Activated T-helper 1 cell treated with anti-CD3 and anti-CD28 coated beads, Interleukin-12 subunit alpha, Interleukin-12 subunit beta, Interleukin-2, Interleukin-4 antibody, amounts not matched to agents 30 ng/mL and 10 ng/mL and 1 ng/mL, durations not matched to agents 14 hours and 24 hours and 36 hours (primary cell): ENCODE results near the gene NTNG1. TPM values are rescaled to one million over a fixed set of nuclear protein-coding genes. Genes with fewer than 3 reads are reported as not detected.

Source experiments
- DNase-seq: peaks from one replicate; pipeline ENCODE4 v3.0.0; 2021; ENCODE audit warnings: low spot score
- H3K27ac Mint-ChIP-seq: one replicate; pipeline ENCODE4 v1.8.0; 2021; ENCODE audit warnings: mild to moderate bottlenecking, mixed read lengths
- H3K27me3 Mint-ChIP-seq: one replicate; pipeline ENCODE4 v1.8.0; 2022; ENCODE audit warnings: mild to moderate bottlenecking, moderate library complexity, mixed read lengths; ENCODE audit not compliant: insufficient read depth
- H3K36me3 Mint-ChIP-seq: one replicate; pipeline ENCODE4 v1.8.0; 2021; ENCODE audit warnings: low read depth, mixed read lengths
- H3K4me1 Mint-ChIP-seq: one replicate; pipeline ENCODE4 v1.8.0; 2021; ENCODE audit warnings: low read depth, mixed read lengths
- H3K4me3 Mint-ChIP-seq: one replicate; pipeline ENCODE4 v1.8.0; 2021; ENCODE audit warnings: mild to moderate bottlenecking, moderate library complexity, mixed read lengths
- H3K9me3 Mint-ChIP-seq: one replicate; pipeline ENCODE4 v1.8.0; 2021; ENCODE audit warnings: mixed read lengths
- intact Hi-C: fragments of 100-400 bp; cut with micrococcal nuclease; formaldehyde crosslinking; loops from one replicate; pipeline ENCODE4 v1.15.1; 2024
- total RNA-seq: library from RNA; stranded (reverse); gene quantifications from 2 replicates; pipeline ENCODE4 v1.2.3, GENCODE V29; 2022

Gene NTNG1
- total RNA-seq, 1 donor from 2014 or later: not detected

DNA sequence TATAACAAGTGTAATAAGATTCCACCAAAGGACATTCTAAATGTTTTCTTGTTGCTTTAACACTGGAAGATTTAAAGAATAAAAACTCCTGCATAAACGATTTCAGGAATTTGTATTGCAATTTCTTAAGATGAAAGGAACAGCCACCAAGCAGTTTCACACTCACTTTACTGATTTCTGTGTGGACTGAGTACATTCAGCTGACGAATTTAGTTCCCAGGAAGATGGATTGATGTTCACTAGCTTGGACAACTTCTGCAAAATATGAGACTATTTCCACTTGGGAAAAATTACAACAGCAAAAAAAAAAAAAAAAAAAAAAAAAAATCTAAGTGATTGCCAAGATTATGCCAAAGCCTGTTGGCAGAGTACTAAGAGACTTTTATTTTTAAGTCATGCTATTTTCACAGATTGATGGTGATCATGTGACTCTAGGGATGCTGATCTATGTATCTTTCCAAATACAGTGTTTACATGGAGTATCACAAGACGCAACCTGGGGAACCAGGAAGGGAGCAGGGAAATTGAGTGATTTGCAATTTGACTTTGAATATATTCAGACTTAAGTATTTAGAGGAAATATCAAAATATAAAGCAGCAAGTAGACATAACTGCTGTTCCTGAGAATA lies 341.0 kb downstream of the NTNG1 start:
- Mint-ChIP-seq H3K27me3 (peaks cover 18% of the 10 kb centered on the region), H3K9me3 (no peaks in the 10 kb centered on the region)
- intact Hi-C loops: no loop called here

DNA sequence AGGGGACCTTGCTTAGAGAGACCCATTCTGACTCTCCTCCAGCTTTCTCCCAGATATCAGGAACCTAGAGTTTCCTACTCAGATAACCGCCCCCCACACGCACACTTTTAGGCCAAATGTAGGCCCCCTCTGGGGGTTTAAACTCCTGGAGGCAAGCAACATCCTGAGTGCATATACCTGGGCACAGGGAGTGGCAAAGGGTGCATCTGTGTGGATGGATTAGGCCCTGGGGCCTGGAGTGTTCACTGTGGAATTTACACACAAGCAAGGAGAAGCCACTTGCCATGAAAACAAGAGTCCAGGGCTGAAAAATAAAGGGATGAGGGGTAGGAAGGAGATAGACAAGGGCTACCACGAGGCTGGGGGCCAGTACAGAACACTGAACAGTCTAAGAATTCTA lies 343.1 kb downstream of the NTNG1 start:
- intact Hi-C loops: no loop called here
- H3K4me3 Mint-ChIP-seq: no peak overlapping the region
- no peaks in the 10 kb centered on the region for H3K36me3 Mint-ChIP-seq
- H3K4me1 Mint-ChIP-seq: no peaks in the 10 kb centered on the region
- no peak overlapping the region for H3K27ac Mint-ChIP-seq
- H3K9me3 Mint-ChIP-seq: no peaks in the 10 kb centered on the region
- H3K27me3 Mint-ChIP-seq: peaks cover 18% of the 10 kb centered on the region
- no peak for DNase-seq

More for the DNA sequence above, 341.0 kb downstream of the NTNG1 start:
- H3K4me1 Mint-ChIP-seq: no peaks in the 10 kb centered on the region
- DNase-seq: no peak
- H3K4me3 Mint-ChIP-seq: no peak overlapping the region
- H3K27ac Mint-ChIP-seq: no peak overlapping the region
- no peaks in the 10 kb centered on the region for H3K36me3 Mint-ChIP-seq

DNA sequence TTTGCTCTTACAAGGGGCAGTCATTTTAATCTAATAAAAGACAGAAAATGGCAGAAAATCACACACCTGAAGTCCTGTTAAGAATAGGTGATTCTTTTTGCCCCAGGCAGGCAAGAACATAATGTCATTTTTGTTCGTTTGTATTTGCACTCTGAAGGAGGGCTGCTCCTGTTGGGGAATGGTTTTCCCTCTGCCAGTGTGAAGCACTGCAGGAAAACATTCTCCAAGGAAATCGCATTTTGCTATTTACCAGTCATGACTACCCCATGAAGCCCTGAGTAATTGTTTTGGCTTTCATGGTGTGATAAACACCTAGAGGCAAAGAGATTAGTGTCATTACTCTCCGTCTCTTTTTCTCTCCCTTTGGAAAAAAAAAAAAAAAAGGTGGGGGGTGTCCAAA lies 345.5 kb downstream of the NTNG1 start:
- H3K9me3 Mint-ChIP-seq: no peaks in the 10 kb centered on the region
- intact Hi-C loops: no loop called here
- no peak for DNase-seq
- peaks cover 3% of the 10 kb centered on the region for H3K27me3 Mint-ChIP-seq
- H3K4me3 Mint-ChIP-seq: no peak overlapping the region
- H3K36me3 Mint-ChIP-seq: no peaks in the 10 kb centered on the region
- no peaks in the 10 kb centered on the region for H3K4me1 Mint-ChIP-seq
- H3K27ac Mint-ChIP-seq: no peak overlapping the region

DNA sequence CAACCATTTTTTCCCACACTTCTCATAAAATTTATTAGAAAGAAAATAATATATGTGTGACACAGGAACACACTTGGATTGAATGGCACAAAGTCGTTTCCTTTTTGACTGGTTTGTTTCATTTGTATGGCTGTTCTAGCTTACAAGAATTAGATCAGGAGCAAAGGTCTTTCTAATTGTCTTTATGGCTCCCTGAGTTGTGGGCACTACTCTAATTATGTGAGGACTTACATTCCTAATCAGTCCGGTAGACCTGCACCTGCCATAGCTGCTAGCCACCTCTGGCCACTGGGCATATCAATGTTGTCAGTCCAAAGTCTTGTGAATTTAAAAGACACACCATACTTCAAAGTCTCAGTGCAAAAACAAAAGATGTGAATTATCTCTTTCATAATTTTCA lies 346.7 kb downstream of the NTNG1 start:
- H3K9me3 Mint-ChIP-seq: no peaks in the 10 kb centered on the region
- no peaks in the 10 kb centered on the region for H3K4me1 Mint-ChIP-seq
- no peak for DNase-seq
- H3K36me3 Mint-ChIP-seq: no peaks in the 10 kb centered on the region
- H3K4me3 Mint-ChIP-seq: no peak overlapping the region
- no peaks in the 10 kb centered on the region for H3K27me3 Mint-ChIP-seq
- no peak overlapping the region for H3K27ac Mint-ChIP-seq
- intact Hi-C loops: no loop called here

DNA sequence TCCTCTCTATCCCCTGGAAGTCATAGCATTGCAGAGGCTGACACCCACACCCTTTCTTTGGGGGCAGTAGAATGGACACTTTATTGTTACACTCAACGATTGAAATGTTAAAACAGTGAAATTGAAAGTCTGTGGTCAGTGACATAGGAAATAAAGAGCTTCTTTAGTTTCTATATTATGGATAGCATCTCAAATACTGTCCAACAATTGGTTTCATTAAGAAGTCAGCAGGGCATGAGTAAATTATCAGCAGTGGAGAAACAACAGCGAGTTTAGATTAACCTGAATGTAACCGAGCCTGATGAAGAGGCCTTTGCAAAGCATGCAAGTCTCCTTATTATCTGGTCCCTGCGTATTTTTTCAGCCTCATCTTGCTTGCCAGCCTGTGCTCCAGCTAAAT lies 350.7 kb downstream of the NTNG1 start:
- no peaks in the 10 kb centered on the region for H3K9me3 Mint-ChIP-seq
- intact Hi-C loops: no loop called here
- H3K4me3 Mint-ChIP-seq: no peak overlapping the region
- H3K36me3 Mint-ChIP-seq: no peaks in the 10 kb centered on the region
- H3K27me3 Mint-ChIP-seq: no peaks in the 10 kb centered on the region
- H3K4me1 Mint-ChIP-seq: no peaks in the 10 kb centered on the region
- DNase-seq: no peak
- no peak overlapping the region for H3K27ac Mint-ChIP-seq

DNA sequence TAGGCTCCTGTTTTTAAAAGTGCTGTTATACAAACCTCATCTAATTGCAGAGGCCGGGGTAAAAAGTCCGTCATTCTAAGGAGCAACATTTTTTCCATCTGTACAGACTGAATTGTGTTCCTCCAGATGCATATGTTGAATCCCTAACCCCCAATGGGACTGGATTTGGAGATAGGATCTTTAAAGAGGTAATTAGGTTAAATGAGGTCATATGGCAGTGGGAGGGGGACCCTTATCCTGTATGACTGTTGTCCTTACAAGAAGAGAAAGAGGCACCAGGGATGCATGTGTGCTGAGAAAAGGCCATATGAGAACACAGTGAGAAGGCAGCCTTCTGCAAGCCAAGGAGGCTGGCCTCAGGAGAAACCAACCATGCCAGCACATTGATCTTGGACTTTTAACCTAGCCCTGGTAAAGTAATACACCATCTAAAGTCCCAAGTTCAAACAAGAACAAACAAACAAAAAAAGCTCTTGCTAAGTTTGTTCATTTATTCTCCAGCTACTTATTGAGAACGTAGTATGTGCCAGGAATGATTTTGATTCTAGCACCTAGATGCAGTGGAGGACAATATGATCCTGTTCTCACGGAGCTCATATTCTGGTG lies 352.4 kb downstream of the NTNG1 start:
- no peak overlapping the region for H3K27ac Mint-ChIP-seq
- intact Hi-C loops: no loop called here
- no peak for DNase-seq
- H3K4me3 Mint-ChIP-seq: no peak overlapping the region
- no peaks in the 10 kb centered on the region for H3K27me3 Mint-ChIP-seq
- no peaks in the 10 kb centered on the region for H3K9me3 Mint-ChIP-seq
- no peaks in the 10 kb centered on the region for H3K4me1 Mint-ChIP-seq
- H3K36me3 Mint-ChIP-seq: no peaks in the 10 kb centered on the region

DNA sequence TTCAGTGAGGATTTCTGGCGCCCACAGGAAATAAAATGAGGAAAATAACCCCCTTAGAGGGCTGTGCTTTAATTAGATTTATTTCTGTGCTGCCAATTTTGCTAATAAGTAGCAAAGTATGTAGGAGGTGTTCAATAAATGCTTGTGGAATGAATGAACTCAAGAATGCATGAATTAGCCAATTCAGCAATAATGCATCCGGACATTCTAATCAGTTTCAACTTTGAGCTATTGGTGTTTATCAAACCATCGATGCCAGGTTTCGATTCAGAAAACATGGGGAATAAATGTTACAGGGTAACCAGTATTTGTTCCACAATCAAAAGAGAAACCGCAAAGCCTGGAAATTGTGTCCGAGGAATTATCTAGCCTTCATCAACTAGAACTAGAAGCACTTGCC lies 353.2 kb downstream of the NTNG1 start:
- H3K27me3 Mint-ChIP-seq: no peaks in the 10 kb centered on the region
- no peaks in the 10 kb centered on the region for H3K36me3 Mint-ChIP-seq
- H3K9me3 Mint-ChIP-seq: no peaks in the 10 kb centered on the region
- intact Hi-C loops: no loop called here
- no peak for DNase-seq
- H3K27ac Mint-ChIP-seq: no peak overlapping the region
- no peaks in the 10 kb centered on the region for H3K4me1 Mint-ChIP-seq
- no peak overlapping the region for H3K4me3 Mint-ChIP-seq

DNA sequence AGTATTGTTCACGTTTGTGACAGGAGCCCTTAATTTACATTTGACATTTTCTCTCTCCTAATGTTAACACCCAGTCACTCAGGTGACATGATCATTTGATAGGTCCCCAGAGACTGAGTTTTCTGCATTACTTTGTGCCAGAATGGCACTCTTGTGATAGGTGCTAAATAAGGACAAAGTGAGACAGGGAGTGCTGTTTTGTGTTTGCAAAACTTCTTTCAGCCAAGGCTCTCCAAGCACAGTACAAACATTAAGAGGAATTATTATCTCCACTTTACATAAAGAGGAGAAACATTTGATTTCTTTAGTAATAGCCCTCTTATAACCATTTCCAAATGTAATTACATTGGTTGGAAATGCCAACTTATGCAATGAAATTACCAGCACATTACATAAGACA lies 355.2 kb downstream of the NTNG1 start:
- Mint-ChIP-seq H3K27me3 (no peaks in the 10 kb centered on the region), H3K27ac (no peak overlapping the region), H3K9me3 (no peaks in the 10 kb centered on the region), H3K4me3 (no peak overlapping the region), H3K36me3 (no peaks in the 10 kb centered on the region), H3K4me1 (no peaks in the 10 kb centered on the region)
- DNase-seq: no peak
- intact Hi-C loops: no loop called here

DNA sequence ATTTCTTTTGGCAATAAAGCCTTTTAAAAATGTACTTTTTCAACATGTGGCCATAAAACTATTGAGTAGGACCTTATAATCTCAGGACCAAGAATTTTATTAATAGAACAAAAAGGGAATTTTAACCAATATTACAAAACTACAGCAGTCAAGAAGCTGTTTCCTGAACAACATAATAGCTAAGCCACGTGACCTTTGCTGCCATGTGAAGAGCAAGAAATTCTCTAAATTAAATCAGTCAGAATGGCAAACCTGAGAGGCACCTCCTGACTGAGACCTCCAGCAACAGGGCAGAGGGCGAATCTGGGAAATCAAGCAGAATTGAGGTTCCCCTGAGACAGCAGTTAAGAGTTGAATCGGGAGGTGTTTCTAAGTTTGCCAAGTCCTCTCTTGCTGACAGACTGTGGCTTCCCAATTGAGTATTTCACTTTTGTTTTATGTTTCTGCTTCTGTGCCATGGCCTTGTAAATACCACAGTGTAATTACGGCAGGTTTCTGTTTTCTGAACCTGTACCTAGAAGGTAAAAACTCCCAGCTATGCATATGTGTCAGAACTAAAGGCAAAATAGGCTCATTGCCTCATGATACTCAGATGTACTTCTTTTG lies 358.4 kb downstream of the NTNG1 start:
- no peaks in the 10 kb centered on the region for H3K36me3 Mint-ChIP-seq
- no peaks in the 10 kb centered on the region for H3K9me3 Mint-ChIP-seq
- DNase-seq: no peak
- H3K27me3 Mint-ChIP-seq: peaks cover 2% of the 10 kb centered on the region
- H3K4me3 Mint-ChIP-seq: no peak overlapping the region
- intact Hi-C loops: no loop called here
- H3K27ac Mint-ChIP-seq: no peak overlapping the region
- H3K4me1 Mint-ChIP-seq: no peaks in the 10 kb centered on the region

DNA sequence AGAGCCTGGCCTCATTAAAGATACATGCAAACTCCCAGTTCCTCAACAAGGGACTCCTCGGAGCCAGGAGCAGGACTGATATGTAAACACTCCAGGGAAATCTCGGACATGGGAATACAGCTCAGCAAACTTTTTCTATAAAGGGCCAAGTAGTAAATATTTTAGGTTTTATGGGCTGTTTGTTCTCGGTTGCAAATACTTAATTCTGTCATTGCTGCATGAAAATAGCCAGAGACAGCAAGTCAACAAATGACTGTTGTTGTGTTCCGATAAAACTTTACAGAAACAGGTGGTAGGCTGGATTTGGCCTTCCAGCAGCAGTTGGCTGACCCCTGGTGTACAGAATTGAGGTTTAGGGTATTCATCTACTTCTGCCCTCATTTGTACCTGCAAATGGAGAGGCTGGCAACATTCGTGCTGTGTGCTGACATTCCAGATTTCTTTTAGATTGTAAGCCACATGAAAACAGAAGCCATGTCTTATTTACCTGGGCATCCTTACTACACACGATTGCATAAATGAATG lies 360.3 kb downstream of the NTNG1 start:
- H3K27me3 Mint-ChIP-seq: peaks cover 2% of the 10 kb centered on the region
- no peaks in the 10 kb centered on the region for H3K9me3 Mint-ChIP-seq
- DNase-seq: no peak
- intact Hi-C loops: no loop called here
- H3K4me1 Mint-ChIP-seq: no peaks in the 10 kb centered on the region
- no peak overlapping the region for H3K27ac Mint-ChIP-seq
- no peak overlapping the region for H3K4me3 Mint-ChIP-seq
- H3K36me3 Mint-ChIP-seq: no peaks in the 10 kb centered on the region

DNA sequence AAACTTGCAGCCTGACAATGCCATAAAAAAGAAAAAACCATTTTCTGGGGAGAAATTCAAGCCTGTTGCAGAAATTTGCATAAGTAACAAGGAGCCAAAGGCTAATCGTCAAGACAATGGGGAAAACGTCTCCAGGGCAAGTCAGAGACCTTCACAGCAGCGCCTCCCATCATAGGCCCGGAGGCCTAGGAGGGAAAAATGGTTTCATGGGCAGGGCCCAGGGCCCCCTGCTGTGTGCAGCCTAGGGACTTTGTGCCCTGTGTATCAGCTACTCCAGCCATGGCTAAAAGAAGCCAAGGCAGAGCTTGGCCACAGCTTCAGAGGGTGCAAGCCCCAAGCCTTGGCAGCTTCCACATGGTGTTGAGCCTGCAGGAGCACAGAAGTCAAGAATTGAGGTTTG lies 369.5 kb downstream of the NTNG1 start:
- intact Hi-C loops: no loop called here
- no peak for DNase-seq
- no peak overlapping the region for H3K27ac Mint-ChIP-seq
- H3K9me3 Mint-ChIP-seq: peaks cover 6% of the 10 kb centered on the region
- H3K27me3 Mint-ChIP-seq: no peaks in the 10 kb centered on the region
- no peak overlapping the region for H3K4me3 Mint-ChIP-seq
- H3K4me1 Mint-ChIP-seq: no peaks in the 10 kb centered on the region
- H3K36me3 Mint-ChIP-seq: no peaks in the 10 kb centered on the region

DNA sequence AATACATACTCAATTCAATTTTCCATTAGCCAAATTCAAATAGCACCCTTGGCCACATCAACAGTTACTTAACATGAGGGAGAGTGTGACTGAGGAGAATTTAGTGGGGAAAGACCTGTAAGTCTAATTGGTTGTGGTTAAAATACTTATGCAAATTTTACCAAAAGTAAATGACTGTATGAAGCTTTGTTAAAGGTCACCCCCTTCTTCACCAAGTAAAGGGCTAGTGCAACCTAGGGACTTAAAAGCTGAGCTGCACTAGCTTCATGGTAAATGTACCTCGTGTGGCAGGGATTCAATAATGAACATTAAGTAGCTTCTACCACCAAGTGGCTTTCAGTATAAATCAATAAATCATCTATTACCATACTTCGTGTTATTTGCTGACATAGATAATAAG lies 372.0 kb downstream of the NTNG1 start:
- intact Hi-C loops: no loop called here
- no peak overlapping the region for H3K4me3 Mint-ChIP-seq
- no peak for DNase-seq
- H3K9me3 Mint-ChIP-seq: peaks cover 6% of the 10 kb centered on the region
- no peaks in the 10 kb centered on the region for H3K4me1 Mint-ChIP-seq
- no peak overlapping the region for H3K27ac Mint-ChIP-seq
- no peaks in the 10 kb centered on the region for H3K27me3 Mint-ChIP-seq
- no peaks in the 10 kb centered on the region for H3K36me3 Mint-ChIP-seq

DNA sequence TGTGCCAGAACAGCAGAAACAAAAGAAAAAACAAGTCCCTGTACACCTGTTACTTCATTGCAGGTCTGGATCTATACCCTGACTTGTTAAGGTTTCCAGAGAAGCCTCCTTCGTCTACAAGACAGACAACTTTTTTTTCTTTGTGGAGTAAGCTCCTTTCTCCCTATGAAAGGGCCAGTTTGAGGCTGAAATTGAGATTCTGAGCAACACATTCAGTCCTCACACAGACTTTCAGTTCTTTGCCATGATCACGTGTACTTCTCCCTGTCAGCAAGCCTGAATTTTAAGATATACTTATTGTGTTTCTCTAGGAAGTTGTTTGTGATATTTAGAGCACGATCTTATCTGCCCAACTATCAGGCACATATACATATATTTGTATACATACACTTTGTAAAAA lies 374.0 kb downstream of the NTNG1 start:
- Mint-ChIP-seq H3K4me3 (no peak overlapping the region), H3K27ac (no peak overlapping the region), H3K27me3 (no peaks in the 10 kb centered on the region), H3K9me3 (peaks cover 3% of the 10 kb centered on the region), H3K36me3 (no peaks in the 10 kb centered on the region), H3K4me1 (no peaks in the 10 kb centered on the region)
- intact Hi-C loops: no loop called here
- no peak for DNase-seq
